Ammon's horn (tissue), 1 donor: ENCODE results near the gene DDX20.
A peak's percentile ranks its signal among the peaks of the same experiment; 100 is the strongest.
"Not testable (repeated sequence)": the region's sequence is repeated elsewhere in the genome, so short reads cannot be mapped to it uniquely, and the experiment has no call there.

Experiments used
- DNase-seq: peaks from one replicate; pipeline ENCODE4 v3.0.0-alpha.2; 2016; ENCODE audit warnings: low spot score

The DDX20 gene

DNA sequence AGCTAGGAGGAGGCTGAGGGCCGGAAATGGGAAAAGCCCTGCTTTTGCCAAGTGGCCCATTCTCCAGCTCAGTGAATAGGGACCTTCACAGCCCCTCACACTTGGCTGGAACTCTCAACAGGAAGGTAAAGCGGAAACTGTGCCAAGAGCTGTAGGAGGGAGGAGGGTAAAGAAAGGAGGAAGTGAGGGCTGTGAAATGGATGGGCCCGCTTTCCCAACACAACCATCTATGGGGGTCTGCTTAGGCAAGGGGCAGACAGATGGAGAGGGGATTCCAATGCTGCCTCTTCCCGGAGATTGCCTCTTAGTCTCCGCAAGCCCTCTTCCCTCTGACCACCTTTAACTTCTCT is 21.7 kb upstream of the DDX20 start:
- DNase-seq, result no peak

DNA sequence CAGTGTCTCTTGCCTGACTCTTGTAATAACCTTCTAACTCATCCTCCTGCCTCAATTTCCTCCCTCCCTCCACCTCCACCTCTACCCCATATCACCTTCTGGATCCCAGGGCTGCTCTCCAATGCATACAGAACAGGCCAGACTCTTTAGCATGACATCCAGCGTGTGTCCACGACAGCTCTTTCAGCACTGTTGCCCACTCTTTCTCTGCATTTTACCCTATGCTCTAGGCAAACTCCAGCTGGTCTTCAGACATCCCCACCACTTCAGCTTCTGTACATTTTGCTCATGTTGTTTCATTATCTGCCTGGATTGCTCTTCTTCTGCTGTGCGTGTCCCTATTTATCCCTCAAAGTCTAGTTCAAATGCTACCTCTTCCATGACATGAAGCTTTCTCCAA is 21.3 kb upstream of the DDX20 start:
- DNase-seq, result no peak

GRCh38 chr1:111734856-111735255 is 20.8 kb upstream of the DDX20 start:
- no peak for DNase-seq

DNA sequence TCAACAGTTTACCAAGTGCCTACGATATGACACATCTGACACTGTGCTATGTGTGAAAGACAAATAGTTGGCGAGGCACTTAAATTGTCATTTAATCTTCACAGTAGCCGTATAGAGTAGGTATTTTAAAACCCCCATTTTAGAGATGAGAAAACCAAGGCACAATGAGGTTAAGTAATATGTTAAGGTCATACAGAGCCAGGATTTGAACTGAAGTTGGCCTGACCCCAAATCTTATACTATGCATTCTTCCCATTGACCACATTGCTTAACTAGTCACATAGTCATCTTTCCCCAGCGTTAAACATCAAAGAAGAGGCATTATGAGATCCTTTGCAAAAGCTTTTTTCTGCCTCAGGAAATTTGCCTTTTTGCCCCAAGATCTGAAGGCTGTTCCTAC is 20.4 kb upstream of the DDX20 start:
- DNase-seq, result no peak

GRCh38 chr1:111735858-111736544 is 19.7 kb upstream of the DDX20 start:
- DNase-seq, result peak; percentile 69

DNA sequence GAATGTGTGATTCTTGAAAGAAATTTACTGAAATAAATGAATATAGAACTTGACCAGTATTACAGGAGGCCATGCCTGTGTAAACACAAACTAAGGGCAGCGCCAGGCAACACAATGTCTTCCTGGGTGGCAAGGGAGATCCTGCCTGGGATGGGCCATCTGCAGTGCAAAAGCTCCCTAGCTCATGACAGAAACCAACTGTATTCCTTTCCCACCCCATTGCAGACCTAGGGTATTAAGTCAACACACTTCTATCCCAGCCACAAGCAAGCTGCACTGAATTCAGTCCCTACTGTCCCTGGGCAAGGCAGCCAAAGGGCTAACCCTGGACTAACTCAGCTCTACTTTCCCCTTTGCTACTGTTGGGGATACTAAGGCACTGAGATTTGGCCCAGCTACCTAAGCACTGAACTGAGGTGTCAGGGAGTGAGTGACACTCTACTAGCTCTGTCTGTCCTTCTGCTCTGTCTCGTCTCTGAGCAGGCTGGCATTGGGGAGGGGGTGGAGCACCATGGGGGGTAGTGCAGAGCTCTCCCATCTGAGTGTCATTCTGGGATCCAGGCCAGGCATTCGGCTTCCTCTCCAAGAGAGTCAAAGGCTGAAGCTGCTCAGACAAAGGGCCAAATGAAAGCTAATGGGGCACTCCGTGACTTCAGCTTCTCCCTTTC is 19.0 kb upstream of the DDX20 start:
- DNase-seq, result peak; percentile 90

GRCh38 chr1:111737216-111738132 is 18.2 kb upstream of the DDX20 start:
- no peak for DNase-seq

GRCh38 chr1:111738133-111738435 is 17.6 kb upstream of the DDX20 start:
- DNase-seq, result no peak

GRCh38 chr1:111738436-111739193 is 17.1 kb upstream of the DDX20 start:
- peak; percentile 85 for DNase-seq

GRCh38 chr1:111739194-111739924 is 16.3 kb upstream of the DDX20 start, which contains the start of gene INKA2:
Gene INKA2 (minus strand): TSS chr1:111739395. CDS start chr1:111739242, 153 bp downstream.
- peak; percentile 89 for DNase-seq

DNA sequence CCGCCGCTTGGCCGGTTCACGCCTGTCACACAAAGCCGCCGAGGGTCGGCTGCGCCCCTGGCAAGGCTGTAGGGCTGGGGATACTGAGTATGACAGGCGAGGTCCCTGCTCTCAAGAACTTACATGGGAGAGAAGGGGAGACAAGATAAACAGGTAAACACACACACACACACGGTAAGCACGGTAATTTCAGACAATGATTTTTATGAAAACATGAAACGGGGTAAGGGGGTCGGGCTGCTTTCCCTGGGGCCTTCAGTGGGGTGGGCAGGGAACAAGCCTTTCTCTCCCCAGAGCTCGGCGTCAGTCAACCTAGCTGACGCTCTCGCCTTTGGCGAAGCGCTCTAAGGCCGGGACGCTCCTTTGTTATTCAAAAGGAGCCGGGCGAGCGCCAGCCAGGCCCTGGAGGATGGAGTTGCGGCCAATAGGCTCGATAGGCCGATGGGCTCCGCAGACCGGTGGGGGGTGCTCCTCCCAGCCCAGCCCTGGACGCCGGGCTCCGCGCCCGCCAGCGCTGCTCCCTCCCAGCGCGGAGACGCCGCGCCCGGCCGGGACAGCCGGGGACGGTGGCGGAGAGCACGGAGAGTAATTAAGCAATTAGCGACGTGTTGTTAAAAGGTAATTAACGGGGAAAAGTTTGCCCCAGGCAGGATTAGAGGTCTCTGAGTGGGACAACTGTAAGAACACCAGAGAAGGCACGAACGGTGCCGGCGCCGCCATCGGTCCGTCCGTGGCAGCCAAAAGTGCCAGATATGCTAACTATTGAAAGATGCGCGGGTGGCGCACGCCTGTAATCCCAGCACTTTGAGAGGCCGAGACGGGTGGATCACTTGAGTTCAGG is 15.6 kb upstream of the DDX20 start:
- peak; percentile 74 for DNase-seq

DNA sequence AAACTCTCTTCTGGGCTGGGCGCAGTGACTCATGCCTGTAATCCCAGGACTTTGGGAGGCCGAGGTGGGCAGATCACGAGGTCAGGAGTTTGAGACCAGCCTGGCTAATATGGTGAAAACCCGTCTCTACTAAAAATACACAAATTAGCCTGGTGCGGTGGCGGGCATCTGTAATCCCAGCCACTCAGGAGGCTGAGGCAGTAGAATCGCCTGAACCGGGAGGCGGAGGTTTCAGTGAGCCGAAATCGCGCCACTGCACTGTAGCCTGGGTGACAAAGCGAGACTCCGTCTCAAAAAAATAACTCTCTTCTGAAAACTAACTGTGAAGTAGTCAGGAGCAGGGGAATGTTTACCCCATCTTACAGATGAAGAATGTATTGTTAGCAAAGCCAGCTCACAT is 13.4 kb upstream of the DDX20 start:
- not testable (repeated sequence) for DNase-seq

- no peak for DNase-seq
These were observed 12.7 kb upstream of the DDX20 start for GRCh38 chr1:111742938-111743549.

- no peak for DNase-seq
These were observed 12.0 kb upstream of the DDX20 start for GRCh38 chr1:111743679-111744101.

DNA sequence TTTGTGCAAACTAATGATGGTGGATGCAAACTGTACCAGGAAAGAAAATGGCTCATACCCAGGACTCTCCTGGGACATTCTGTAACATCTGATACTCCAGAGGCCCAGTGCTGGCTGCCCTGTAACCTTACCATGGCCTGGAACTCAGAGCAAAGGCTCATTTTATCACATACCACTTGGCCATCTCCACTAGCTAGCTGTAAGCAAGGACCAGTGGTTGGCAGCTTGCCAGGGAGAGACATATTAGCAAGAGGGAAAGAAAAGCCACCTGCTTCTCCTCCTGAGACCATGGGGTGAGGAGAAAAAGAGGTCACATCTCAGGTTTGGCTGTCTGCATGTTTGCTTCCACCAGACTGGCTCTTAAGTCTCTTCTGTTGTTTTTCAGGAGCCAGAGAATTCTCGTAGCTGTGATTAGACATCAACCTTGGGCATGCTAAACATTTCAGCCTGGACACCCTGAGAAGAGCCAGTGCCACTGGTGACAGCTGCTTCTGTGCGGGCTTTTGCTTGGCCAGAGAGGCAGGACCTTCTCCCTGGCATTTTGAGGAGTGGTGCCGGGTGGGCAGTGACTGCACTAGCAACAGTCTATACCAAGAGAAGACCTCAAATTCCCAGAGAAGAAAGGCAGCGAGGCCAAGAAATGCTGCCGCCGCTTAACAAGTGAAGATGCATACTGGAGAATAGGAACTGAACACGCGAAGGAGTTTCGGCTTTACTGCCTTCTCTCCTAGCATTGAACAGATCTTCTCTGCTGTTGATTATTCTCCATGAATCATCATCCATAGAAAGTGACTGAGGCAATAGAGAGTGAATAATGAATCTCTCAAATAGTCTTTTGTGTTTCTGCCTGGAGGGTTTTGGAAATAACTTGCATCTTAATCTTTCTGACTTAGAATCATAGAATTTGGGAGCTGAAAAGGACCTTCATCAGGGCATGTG is 9.8 kb upstream of the DDX20 start:
- DNase-seq, result no peak

DNA sequence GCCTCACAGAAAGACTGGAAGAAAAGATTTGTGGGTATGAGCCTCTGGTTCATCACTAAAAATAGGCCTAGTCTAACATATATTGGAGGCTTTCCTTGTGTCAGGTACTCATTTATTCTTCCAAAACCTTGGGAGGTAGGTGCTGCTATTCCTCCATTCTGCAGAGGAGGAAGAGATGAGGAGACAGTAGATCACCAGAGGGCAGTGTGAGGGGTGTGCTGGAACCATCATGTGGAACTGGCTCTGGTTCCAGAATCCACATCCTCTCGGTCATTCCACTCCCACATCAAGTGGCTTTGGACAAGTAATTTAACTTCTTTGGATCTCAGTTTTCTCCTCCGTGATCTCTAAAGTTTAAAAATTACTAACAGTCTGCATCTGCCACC is 9.1 kb upstream of the DDX20 start:
- DNase-seq, result no peak

DNA sequence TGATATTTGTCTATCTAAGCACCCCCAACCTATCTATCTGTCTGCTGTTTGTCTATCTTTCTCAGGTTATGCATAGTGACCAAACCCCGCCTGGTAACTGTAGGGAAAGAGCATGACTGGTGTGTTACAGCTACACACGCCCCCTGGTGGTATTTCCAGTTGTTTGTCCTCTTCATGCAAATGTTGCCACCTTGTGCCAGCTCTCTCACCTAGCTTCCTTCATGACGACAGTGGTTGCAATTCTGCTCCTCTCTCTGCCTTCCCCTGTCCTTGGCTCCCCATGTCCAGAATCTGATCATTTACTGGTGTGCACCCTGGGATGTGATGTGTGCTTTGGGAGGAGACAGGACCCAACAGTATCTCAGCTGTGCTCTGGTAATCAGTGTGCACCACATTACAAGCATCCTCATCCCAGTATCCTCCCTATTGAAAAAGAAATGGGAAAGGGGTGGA is 8.4 kb upstream of the DDX20 start:
- peak; percentile 65 for DNase-seq

- no peak for DNase-seq
These were observed 7.8 kb upstream of the DDX20 start for GRCh38 chr1:111747947-111748346.

DNA sequence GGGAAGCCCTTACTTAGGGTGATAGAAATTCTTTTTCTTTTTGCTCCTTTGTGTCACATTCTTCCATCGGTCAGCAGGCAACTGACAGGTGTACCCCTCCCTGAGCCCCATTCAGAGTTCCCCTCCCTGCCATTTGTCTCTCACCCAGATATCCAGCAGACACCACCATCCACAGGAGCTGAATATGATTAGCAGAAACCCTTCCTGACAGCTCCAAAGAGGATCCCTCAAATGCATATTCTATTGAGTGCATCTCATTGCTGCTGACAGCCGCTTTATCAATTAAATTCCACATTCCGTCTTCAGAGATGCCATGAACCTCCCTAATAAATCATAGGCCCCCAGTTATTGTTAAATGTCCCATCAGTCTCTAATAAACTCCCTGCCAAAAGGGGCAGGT is 6.1 kb upstream of the DDX20 start:
- DNase-seq, result no peak
